Mesendoderm (in vitro differentiated cells): ENCODE results near the gene KCNAB1.
"Not testable (repeated sequence)": the region's sequence is repeated elsewhere in the genome, so short reads cannot be mapped to it uniquely, and the experiment has no call there.

Experiments
- DNase-seq: peaks from one replicate; pipeline ENCODE4 v3.0.0; 2013
- H2AK5ac ChIP-seq: 2 replicates; pipeline ENCODE4 v1.6.1; 2013; ENCODE audit warnings: low read length, inconsistent platforms
- H2BK120ac ChIP-seq: 2 replicates; pipeline ENCODE4 v1.6.1; 2013; ENCODE audit warnings: low read depth, mild to moderate bottlenecking, low read length, moderate library complexity, mixed read lengths
- H2BK15ac ChIP-seq: replicated peaks from 2 replicates; pipeline ENCODE4 v1.6.1; 2013; ENCODE audit warnings: low read depth, mild to moderate bottlenecking, moderate library complexity
- H2BK5ac ChIP-seq: 2 replicates; pipeline ENCODE4 v1.6.1; 2013; ENCODE audit warnings: low read length, inconsistent platforms
- H3K18ac ChIP-seq: 2 replicates; pipeline ENCODE4 v1.6.1; 2013; ENCODE audit warnings: mild to moderate bottlenecking, low read length, mixed read lengths
- H3K23ac ChIP-seq: one replicate; pipeline ENCODE4 v1.6.1; 2013; ENCODE audit warnings: low read length
- H3K27ac ChIP-seq: 2 replicates; pipeline ENCODE4 v1.5.1; 2013; ENCODE audit warnings: low read depth, mild to moderate bottlenecking, inconsistent platforms, low read length, moderate library complexity
- H3K27me3 ChIP-seq: 2 replicates; pipeline ENCODE4 v1.6.1; 2013; ENCODE audit warnings: low read length, control low read depth, mild to moderate bottlenecking, inconsistent platforms; ENCODE audit not compliant: insufficient read depth, poor library complexity
- H3K36me3 ChIP-seq: 2 replicates; pipeline ENCODE4 v1.6.1; 2013; ENCODE audit warnings: low read length, inconsistent platforms; ENCODE audit not compliant: control insufficient read depth, insufficient read depth
- H3K4ac ChIP-seq: one replicate; pipeline ENCODE4 v1.6.1; 2013; ENCODE audit warnings: low read depth, mild to moderate bottlenecking, low read length, moderate library complexity
- H3K4me1 ChIP-seq: 2 replicates; pipeline ENCODE4 v1.6.1; 2013; ENCODE audit warnings: low read depth, low read length, inconsistent platforms; ENCODE audit not compliant: control insufficient read depth
- H3K4me2 ChIP-seq: 2 replicates; pipeline ENCODE4 v1.6.1; 2013; ENCODE audit warnings: low read length
- H3K4me3 ChIP-seq: 2 replicates; pipeline ENCODE4 v1.5.1; 2013; ENCODE audit warnings: mild to moderate bottlenecking, low read length
- H3K56ac ChIP-seq: one replicate; pipeline ENCODE4 v1.6.1; 2013; ENCODE audit warnings: low read length
- H3K79me1 ChIP-seq: 2 replicates; pipeline ENCODE4 v1.6.1; 2013; ENCODE audit warnings: low read length, inconsistent platforms
- H3K79me2 ChIP-seq: 2 replicates; pipeline ENCODE4 v1.6.1; 2013; ENCODE audit warnings: mild to moderate bottlenecking, low read length; ENCODE audit not compliant: control insufficient read depth, insufficient read depth
- H3K9ac ChIP-seq: 2 replicates; pipeline ENCODE4 v1.6.1; 2013; ENCODE audit warnings: low read length, inconsistent platforms
- H4K5ac ChIP-seq: one replicate; pipeline ENCODE4 v1.6.1; 2013; ENCODE audit warnings: low read length
- H4K8ac ChIP-seq: one replicate; pipeline ENCODE4 v1.6.1; 2013; ENCODE audit warnings: low read depth, mild to moderate bottlenecking, control low read depth, low read length, moderate library complexity
- WGBS: extraction: QIAGEN DNeasy Blood & Tissue Kit; methylation state at CpG from one replicate; pipeline ENCODE4 v1.1.7; 2013; ENCODE audit warnings: low lambda C conversion rate, missing lambda C conversion rate; ENCODE audit not compliant: insufficient coverage; ENCODE audit errors: extremely low coverage; 5-methylcytosine and 5-hydroxymethylcytosine counted together

KCNAB1 gene

GRCh38 chr3:156218353-156218744, 98.0 kb downstream of the KCNAB1 start:
- no peaks in the 10 kb centered on the region for H3K79me1 ChIP-seq
- H3K9ac ChIP-seq, result no peak overlapping the region
- H3K27ac ChIP-seq, result no peak overlapping the region
- no peak overlapping the region for H4K8ac ChIP-seq
- no peak overlapping the region for H2BK15ac ChIP-seq
- no peak overlapping the region for H4K5ac ChIP-seq
- no CpG with 5 or more reads among the region's 3 CpGs for WGBS
- H3K27me3 ChIP-seq, result no peaks in the 10 kb centered on the region
- H3K79me2 ChIP-seq, result no peaks in the 10 kb centered on the region
- no peak overlapping the region for H2AK5ac ChIP-seq
- peak; percentile 53 for DNase-seq
- no peak overlapping the region for H2BK120ac ChIP-seq
- no peak overlapping the region for H3K4ac ChIP-seq
- no peak overlapping the region for H3K23ac ChIP-seq
- no peaks in the 10 kb centered on the region for H3K4me1 ChIP-seq
- H3K36me3 ChIP-seq, result no peaks in the 10 kb centered on the region
- H3K4me2 ChIP-seq, result no peak overlapping the region
- H3K4me3 ChIP-seq, result no peak overlapping the region
- H2BK5ac ChIP-seq, result no peak overlapping the region
- H3K56ac ChIP-seq, result peak overlapping the region; percentile 25
- no peak overlapping the region for H3K18ac ChIP-seq

GRCh38 chr3:156222381-156222780, 102.0 kb downstream of the KCNAB1 start:
- not testable (repeated sequence) for H2BK120ac ChIP-seq, H3K23ac ChIP-seq, H3K9ac ChIP-seq, H4K5ac ChIP-seq, H3K27ac ChIP-seq, H3K27me3 ChIP-seq, H3K4me2 ChIP-seq, H4K8ac ChIP-seq, DNase-seq, H3K79me1 ChIP-seq, H2BK5ac ChIP-seq, H3K18ac ChIP-seq, H2AK5ac ChIP-seq, H3K4me3 ChIP-seq, H3K4ac ChIP-seq, H3K4me1 ChIP-seq, H3K79me2 ChIP-seq, H3K36me3 ChIP-seq, H3K56ac ChIP-seq, H2BK15ac ChIP-seq

GRCh38 chr3:156224046-156224445, 103.7 kb downstream of the KCNAB1 start:
- not testable (repeated sequence) for H3K4ac ChIP-seq, H3K27me3 ChIP-seq, H2BK15ac ChIP-seq, H3K4me2 ChIP-seq, DNase-seq, H2AK5ac ChIP-seq, H4K5ac ChIP-seq, H3K4me3 ChIP-seq, H3K23ac ChIP-seq, H3K56ac ChIP-seq, H4K8ac ChIP-seq, H2BK5ac ChIP-seq, H3K4me1 ChIP-seq, H3K18ac ChIP-seq, H3K36me3 ChIP-seq, H3K79me2 ChIP-seq, H2BK120ac ChIP-seq, H3K79me1 ChIP-seq, H3K27ac ChIP-seq, H3K9ac ChIP-seq
- no CpG with 5 or more reads among the region's 23 CpGs for WGBS

- Histone ChIP-seq H4K8ac (no peak overlapping the region), H3K27ac (no peak overlapping the region), H2BK120ac (no peak overlapping the region), H2BK5ac (no peak overlapping the region), H3K4me3 (no peak overlapping the region), H3K27me3 (no peaks in the 10 kb centered on the region), H3K4me2 (no peak overlapping the region), H2AK5ac (no peak overlapping the region), H4K5ac (no peak overlapping the region), H3K4me1 (no peaks in the 10 kb centered on the region), H2BK15ac (no peak overlapping the region), H3K4ac (no peak overlapping the region), H3K18ac (no peak overlapping the region), H3K79me2 (no peaks in the 10 kb centered on the region), H3K23ac (no peak overlapping the region), H3K9ac (no peak overlapping the region), H3K56ac (no peak overlapping the region), H3K36me3 (no peaks in the 10 kb centered on the region), H3K79me1 (no peaks in the 10 kb centered on the region)
- no peak for DNase-seq
- no CpG with 5 or more reads among the region's 6 CpGs for WGBS
Measured at GRCh38 chr3:156226676-156227420, 106.5 kb downstream of the KCNAB1 start.

- Histone ChIP-seq H3K27ac (no peak overlapping the region), H3K4ac (no peak overlapping the region), H4K5ac (no peak overlapping the region), H2BK5ac (no peak overlapping the region), H3K4me3 (no peak overlapping the region), H3K27me3 (no peaks in the 10 kb centered on the region), H3K18ac (no peak overlapping the region), H2AK5ac (no peak overlapping the region), H3K36me3 (no peaks in the 10 kb centered on the region), H3K56ac (no peak overlapping the region), H2BK15ac (no peak overlapping the region), H3K79me2 (no peaks in the 10 kb centered on the region), H3K4me2 (no peak overlapping the region), H3K4me1 (no peaks in the 10 kb centered on the region), H3K9ac (no peak overlapping the region), H3K79me1 (no peaks in the 10 kb centered on the region), H4K8ac (no peak overlapping the region), H2BK120ac (no peak overlapping the region), H3K23ac (no peak overlapping the region)
- DNase-seq, result no peak
- WGBS, result no CpG with 5 or more reads among the region's 6 CpGs
Measured at GRCh38 chr3:156227704-156228103, 107.3 kb downstream of the KCNAB1 start.

GRCh38 chr3:156230278-156230900, 110.0 kb downstream of the KCNAB1 start:
- no peaks in the 10 kb centered on the region for H3K36me3 ChIP-seq
- no peak overlapping the region for H4K8ac ChIP-seq
- no peak overlapping the region for H2BK15ac ChIP-seq
- H3K4me3 ChIP-seq, result no peak overlapping the region
- H3K79me2 ChIP-seq, result no peaks in the 10 kb centered on the region
- no peak overlapping the region for H2BK120ac ChIP-seq
- no peak overlapping the region for H4K5ac ChIP-seq
- no peak overlapping the region for H3K4ac ChIP-seq
- H3K27me3 ChIP-seq, result no peaks in the 10 kb centered on the region
- H3K27ac ChIP-seq, result no peak overlapping the region
- H3K79me1 ChIP-seq, result no peaks in the 10 kb centered on the region
- H3K4me1 ChIP-seq, result no peaks in the 10 kb centered on the region
- no CpG with 5 or more reads among the region's 1 CpG for WGBS
- no peak overlapping the region for H3K18ac ChIP-seq
- no peak overlapping the region for H3K4me2 ChIP-seq
- no peak overlapping the region for H3K9ac ChIP-seq
- no peak overlapping the region for H2AK5ac ChIP-seq
- no peak overlapping the region for H3K56ac ChIP-seq
- H3K23ac ChIP-seq, result no peak overlapping the region
- no peak for DNase-seq
- H2BK5ac ChIP-seq, result no peak overlapping the region
